Measurements from ENCODE around the gene BRWD1. TPM values are rescaled to one million over a fixed set of nuclear protein-coding genes. Genes with fewer than 3 reads are reported as not detected.
A peak's percentile ranks its signal among the peaks of the same experiment; 100 is the strongest.

BRWD1 gene
- total RNA-seq, 1 experiment from 2014 or later: 53.3 TPM

GRCh38 chr21:39349211-39350093 is 36.0 kb upstream of the BRWD1 start (continued):
- TF ChIP-seq AR (CRISPR knock-in tag; IDR thresholded peaks at IDR 0.05) (no peak), RORB (CRISPR knock-in tag; IDR thresholded peaks at IDR 0.05) (no peak), NFE2L1 (CRISPR knock-in tag; IDR thresholded peaks at IDR 0.05) (no peak), ATF1 (CRISPR knock-in tag; IDR thresholded peaks at IDR 0.05) (no peak), MAX (CRISPR knock-in tag; IDR thresholded peaks at IDR 0.05) (peak; percentile 37; the same call in 1 of the 2 replicates), ZNF232 (CRISPR knock-in tag; IDR thresholded peaks at IDR 0.05) (no peak), ZNF121 (CRISPR knock-in tag; IDR thresholded peaks at IDR 0.05) (peak; percentile 94), ZNF219 (CRISPR knock-in tag; IDR thresholded peaks at IDR 0.05; ENCODE audit: borderline replicate concordance) (no peak), ELF4 (CRISPR knock-in tag; IDR thresholded peaks at IDR 0.05; ENCODE audit: low read depth) (no peak), STAT6 (CRISPR knock-in tag; conservative IDR thresholded peaks at IDR 0.05; ENCODE audit: low read depth) (no peak), NFYB (CRISPR knock-in tag; conservative IDR thresholded peaks at IDR 0.05; ENCODE audit: low read depth) (peak; percentile 79), ZBTB43 (CRISPR knock-in tag; IDR thresholded peaks at IDR 0.05) (no peak), ERG (CRISPR knock-in tag; IDR thresholded peaks at IDR 0.05) (no peak), USF2 (CRISPR knock-in tag; IDR thresholded peaks at IDR 0.05) (peak; percentile 94), NR3C1 (CRISPR knock-in tag; conservative IDR thresholded peaks at IDR 0.05; ENCODE audit: low read depth) (no peak), PREB (CRISPR knock-in tag; IDR thresholded peaks at IDR 0.05; ENCODE audit: borderline replicate concordance) (no peak), KAT7 (CRISPR knock-in tag; IDR thresholded peaks at IDR 0.05; ENCODE audit: borderline replicate concordance) (no peak), HMGXB4 (CRISPR knock-in tag; IDR thresholded peaks at IDR 0.05) (no peak), FOXK1 (CRISPR knock-in tag; IDR thresholded peaks at IDR 0.05) (no peak), FOXP4 (CRISPR knock-in tag; IDR thresholded peaks at IDR 0.05) (no peak), ZBTB21 (CRISPR knock-in tag; IDR thresholded peaks at IDR 0.05; ENCODE audit: borderline replicate concordance) (no peak), IRF2 (CRISPR knock-in tag; IDR thresholded peaks at IDR 0.05; ENCODE audit: borderline replicate concordance, low read depth) (no peak), FOXP1 (CRISPR knock-in tag; IDR thresholded peaks at IDR 0.05; ENCODE audit: borderline replicate concordance) (no peak), ZNF416 (CRISPR knock-in tag; IDR thresholded peaks at IDR 0.05) (0 out of 2 replicates have a peak, but pooled peaks have one; percentile 52)

Data from WTC11 (cell line).